HepG2 (cell line): ENCODE results near the gene UBTD1. TPM values are rescaled to one million over a fixed set of nuclear protein-coding genes. Genes with fewer than 3 reads are reported as not detected.
A peak's percentile ranks its signal among the peaks of the same experiment; 100 is the strongest.

Experiments
- FOXA1 ChIP-seq, 2 experiments: fragments of 450-650 bp in 1 of 2; sonication (generic) in 1 of 2; formaldehyde crosslinking in 1 of 2; IDR thresholded peaks; 2 replicates each; pipeline versions ENCODE4 v1.4.0 to v1.6.1; 2016 to 2020; ENCODE audit warnings: missing genetic modification reagents in 1 of 2
- HNF1B ChIP-seq: sonication (generic); formaldehyde crosslinking; IDR thresholded peaks from 2 replicates; pipeline ENCODE4 v1.5.1; 2020; ENCODE audit warnings: mild to moderate bottlenecking, moderate library complexity, missing genetic modification reagents
- NPAS2 ChIP-seq: sonication (generic); formaldehyde crosslinking; IDR thresholded peaks from 2 replicates; pipeline ENCODE4 v1.8.0; 2022; ENCODE audit warnings: mild to moderate bottlenecking, missing genetic modification reagents, borderline replicate concordance
- REST ChIP-seq, 2 experiments: IDR thresholded peaks; 2 replicates each; pipeline ENCODE4 v1.6.1; 2011 to 2012; ENCODE audit warnings: low read length in 2 of 2, borderline replicate concordance in 1 of 2, low read depth in 1 of 2, mild to moderate bottlenecking in 1 of 2, moderate library complexity in 1 of 2
- ZHX2 ChIP-seq, 2 experiments: sonication (generic) in 1 of 2; formaldehyde crosslinking in 1 of 2; IDR thresholded peaks; 2 replicates each; pipeline versions ENCODE4 v1.6.1 to v1.9.0; 2014 to 2022; ENCODE audit warnings: antibody characterized with exemption in 1 of 2, borderline replicate concordance in 1 of 2, inconsistent platforms in 1 of 2, low read depth in 1 of 2, missing genetic modification reagents in 1 of 2
- ZNF292 ChIP-seq: sonication (generic); formaldehyde crosslinking; IDR thresholded peaks from 2 replicates; pipeline ENCODE4 v1.8.1; 2022; ENCODE audit warnings: mild to moderate bottlenecking, low read depth, missing genetic modification reagents, borderline replicate concordance
- polyA plus RNA-seq, 8 experiments: library from polyadenylated mRNA; depleted of rRNA in 3 of 8; stranded (reverse) in 7 of 8; unstranded in 1 of 8; fragments of >200 nt; fragmentation: Illumina TruSeq in 4 of 8; extraction: Trizol in 4 of 8; gene quantifications; 2 replicates each; pipeline versions ENCODE4 v1.2.1 to v1.2.3, GENCODE V29; 2011 to 2016; ENCODE audit warnings: low read depth in 4 of 8, missing spikeins in 1 of 8, mixed read lengths in 1 of 8; ENCODE audit not compliant: insufficient read depth in 1 of 8
- total RNA-seq, 5 experiments: library from RNA; depleted of rRNA; stranded (reverse); fragments of >200 nt; fragmentation: Illumina TruSeq; extraction: Trizol; gene quantifications; 2 replicates each; pipeline ENCODE4 v1.2.3, GENCODE V29; 2016; ENCODE audit warnings: low read depth in 1 of 5

Gene UBTD1
- total and polyA plus RNA-seq, 2 of the 13 experiments (the other 11 are each of a cell fraction or from before 2014, with no cell fraction given): 7.9 to 10.0 TPM

- TF ChIP-seq ZHX2 (IDR thresholded peaks at IDR 0.05; ENCODE audit: low read depth): no peak
- TF ChIP-seq ZHX2 (CRISPR knock-in tag; IDR thresholded peaks at IDR 0.05; ENCODE audit: borderline replicate concordance): no peak
- TF ChIP-seq FOXA1 (IDR thresholded peaks at IDR 0.05): no peak
- TF ChIP-seq FOXA1 (CRISPR knock-in tag; IDR thresholded peaks at IDR 0.05): no peak
- TF ChIP-seq ZNF292 (CRISPR knock-in tag): no peak
- peak; percentile 51; the same call in 1 of the 2 replicates for TF ChIP-seq HNF1B (CRISPR knock-in tag)
- TF ChIP-seq NPAS2 (CRISPR knock-in tag): no peak
- peak in 1 of 2 experiments; percentile 55; a peak in 1 of 4 replicates for TF ChIP-seq REST (IDR thresholded peaks at IDR 0.05; ENCODE audit: borderline replicate concordance in 1 of 2, low read depth in 1 of 2, low read length in 2 of 2)
Observed at GRCh38 chr10:97498076-97498840, 466 bp upstream of the UBTD1 start, which contains the start of gene MMS19 (continued).
